Spinal cord (tissue), 10 donors: ENCODE results near the gene SAAL1. TPM values are rescaled to one million over a fixed set of nuclear protein-coding genes. Genes with fewer than 3 reads are reported as not detected.

Source experiments
- DNase-seq, 6 donors: peaks; one replicate each; pipeline versions ENCODE4 v3.0.0 to v3.0.0-alpha.2; 2013 to 2015; ENCODE audit warnings: low spot score in 6 of 6, low read depth in 4 of 6
- H3K27ac ChIP-seq: one replicate; pipeline ENCODE4 v1.5.1; 2013; ENCODE audit warnings: low read depth, low read length, control low read depth
- H3K27me3 ChIP-seq: one replicate; pipeline ENCODE4 v1.6.1; 2013; ENCODE audit warnings: low read length; ENCODE audit not compliant: control insufficient read depth, insufficient read depth
- H3K36me3 ChIP-seq: one replicate; pipeline ENCODE4 v1.6.1; 2013; ENCODE audit warnings: low read length; ENCODE audit not compliant: control insufficient read depth, insufficient read depth
- H3K4me1 ChIP-seq: one replicate; pipeline ENCODE4 v1.6.1; 2013; ENCODE audit warnings: low read length; ENCODE audit not compliant: control insufficient read depth, insufficient read depth
- H3K4me3 ChIP-seq: one replicate; pipeline ENCODE4 v1.5.1; 2013; ENCODE audit warnings: low read depth, low read length, control low read depth
- H3K9me3 ChIP-seq: one replicate; pipeline ENCODE4 v1.6.1; 2013; ENCODE audit warnings: low read length; ENCODE audit not compliant: control insufficient read depth, insufficient read depth
- WGBS: methylation state at CpG from one replicate; pipeline ENCODE4 v1.1.5; 2013; ENCODE audit warnings: missing lambda C conversion rate; ENCODE audit not compliant: insufficient coverage; 5-methylcytosine and 5-hydroxymethylcytosine counted together
- polyA plus RNA-seq, 2 donors: library from polyadenylated mRNA; unstranded; fragments of 120-200 nt; gene quantifications; one replicate each; pipeline ENCODE4 v1.2.1, GENCODE V29; 2013; ENCODE audit not compliant: insufficient read length in 2 of 2
- total RNA-seq, 2 donors: library from RNA; depleted of rRNA in 1 of 2; stranded (reverse); fragments of 120-200 nt in 1 of 2; fragments of >200 nt in 1 of 2; gene quantifications; one replicate each; pipeline versions ENCODE4 v1.2.3 to v1.2.4, GENCODE V29; 2013 to 2014
- donor health status: healthy.

SAAL1 gene
- total and polyA plus RNA-seq, 4 donors, result 16.6 to 30.5 (median 22.8) TPM

DNA sequence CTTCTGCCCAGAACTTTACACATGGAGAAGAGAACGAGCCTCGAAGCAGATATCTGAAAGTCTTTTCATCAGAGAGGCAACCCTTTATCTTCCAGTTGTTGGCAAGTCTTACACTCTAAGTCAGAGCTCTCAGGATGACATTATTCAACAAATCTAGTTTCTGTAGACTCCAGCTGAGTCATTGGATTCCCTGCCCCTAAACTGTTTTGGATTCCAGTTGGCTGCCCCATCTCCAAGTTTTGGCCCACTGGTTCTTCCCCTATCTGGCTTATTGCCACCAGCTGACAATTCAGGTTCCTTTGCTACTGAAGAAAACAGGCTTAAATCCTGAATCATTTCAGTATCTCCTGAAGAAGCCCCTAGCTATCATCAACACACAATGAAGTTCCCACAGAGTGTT is 14.2 kb downstream of the SAAL1 start:
- Histone ChIP-seq H3K27ac (no peak overlapping the region), H3K4me1 (no peaks in the 10 kb centered on the region), H3K36me3 (peaks cover 19% of the 10 kb centered on the region), H3K9me3 (no peaks in the 10 kb centered on the region), H3K27me3 (no peaks in the 10 kb centered on the region), H3K4me3 (no peak overlapping the region)
- WGBS, result 57% methylated on average over 2 of the region's 2 CpGs
- DNase-seq, result peak in 1 of 6 donors; percentile 37

DNA sequence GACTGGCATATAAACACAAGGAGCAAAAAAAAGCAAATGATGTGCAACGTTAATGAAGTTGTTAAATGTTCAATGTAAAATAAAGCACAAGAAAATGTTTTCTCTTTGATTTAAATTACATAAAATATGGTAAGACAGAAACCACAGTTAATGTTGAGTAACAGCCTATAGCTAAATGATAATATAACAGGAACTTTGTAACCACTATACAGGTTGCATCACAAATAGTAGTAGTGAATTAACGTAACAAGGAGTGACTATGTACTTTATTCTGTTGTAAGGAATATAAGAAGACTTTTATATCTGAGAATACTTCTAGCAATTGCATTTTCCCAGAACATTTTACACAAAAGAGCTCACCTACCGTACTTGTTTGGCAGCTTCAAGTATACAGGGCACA is 16.9 kb downstream of the SAAL1 start:
- H3K27ac ChIP-seq, result no peak overlapping the region
- H3K4me3 ChIP-seq, result no peak overlapping the region
- DNase-seq, result no peak
- no peaks in the 10 kb centered on the region for H3K27me3 ChIP-seq
- no peaks in the 10 kb centered on the region for H3K9me3 ChIP-seq
- peaks cover 16% of the 10 kb centered on the region for H3K36me3 ChIP-seq
- no peaks in the 10 kb centered on the region for H3K4me1 ChIP-seq
- WGBS, result 78% methylated on average over 1 of the region's 3 CpGs

DNA sequence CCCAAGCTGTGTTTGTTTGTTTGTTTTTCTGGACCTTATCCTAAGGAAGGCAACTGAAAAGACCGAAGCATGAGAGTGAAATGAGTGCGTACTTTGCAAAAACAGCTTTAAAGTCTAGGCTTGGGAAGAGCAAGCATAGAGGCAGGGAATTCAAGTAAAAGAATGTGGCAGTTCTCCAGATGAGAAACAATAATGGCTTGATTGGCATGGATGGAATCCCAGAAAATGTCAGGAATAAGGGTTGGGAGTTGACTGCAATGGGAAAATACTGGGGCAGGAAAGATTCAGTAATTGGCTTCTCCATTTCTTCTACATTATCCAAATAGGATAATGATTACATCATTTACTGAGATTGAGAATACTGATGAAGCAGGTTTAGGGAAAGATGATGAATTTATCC is 17.5 kb downstream of the SAAL1 start:
- DNase-seq, result peak in 1 of 6 donors; percentile 85
- no peak overlapping the region for H3K27ac ChIP-seq
- H3K4me3 ChIP-seq, result no peak overlapping the region
- no peaks in the 10 kb centered on the region for H3K27me3 ChIP-seq
- no peaks in the 10 kb centered on the region for H3K4me1 ChIP-seq
- H3K36me3 ChIP-seq, result peaks cover 18% of the 10 kb centered on the region
- 91% methylated on average over 2 of the region's 2 CpGs for WGBS
- H3K9me3 ChIP-seq, result no peaks in the 10 kb centered on the region

GRCh38 chr11:18081551-18081950 is 24.3 kb downstream of the SAAL1 start:
- no peaks in the 10 kb centered on the region for H3K4me1 ChIP-seq
- peak in 1 of 6 donors; percentile 8 for DNase-seq

DNA sequence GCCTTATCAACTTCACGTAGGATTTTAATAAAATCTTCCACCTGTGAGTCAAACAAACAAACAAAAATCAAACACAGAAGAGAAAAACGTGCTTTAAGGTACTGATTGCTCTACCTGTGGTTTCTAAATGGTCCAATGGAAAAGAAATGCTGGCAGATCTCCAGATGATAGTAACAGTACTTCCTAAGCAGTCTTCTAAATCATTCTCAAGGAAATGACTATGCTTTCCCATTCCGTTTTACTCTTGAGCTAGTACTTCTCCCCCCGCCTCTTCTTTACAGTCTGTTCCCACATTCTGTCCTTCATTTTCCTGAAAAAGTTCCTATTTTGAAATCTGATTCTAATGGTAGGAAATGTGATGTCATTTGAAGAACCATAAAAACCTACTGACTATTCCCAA is 25.4 kb downstream of the SAAL1 start:
- Histone ChIP-seq H3K27ac (no peak overlapping the region), H3K27me3 (no peaks in the 10 kb centered on the region), H3K4me1 (no peaks in the 10 kb centered on the region), H3K36me3 (peaks cover 26% of the 10 kb centered on the region), H3K4me3 (no peak overlapping the region), H3K9me3 (no peaks in the 10 kb centered on the region)
- WGBS, result no CpG with 5 or more reads among the region's 4 CpGs
- no peak for DNase-seq

More at GRCh38 chr11:18081551-18081950, 24.3 kb downstream of the SAAL1 start:
- no peaks in the 10 kb centered on the region for H3K27me3 ChIP-seq
- H3K27ac ChIP-seq, result no peak overlapping the region
- H3K4me3 ChIP-seq, result no peak overlapping the region
- H3K36me3 ChIP-seq, result peaks cover 30% of the 10 kb centered on the region
- WGBS, result 31% methylated on average over 2 of the region's 2 CpGs
- no peaks in the 10 kb centered on the region for H3K9me3 ChIP-seq

- Histone ChIP-seq H3K27ac (no peak overlapping the region), H3K36me3 (peaks cover 24% of the 10 kb centered on the region), H3K9me3 (no peaks in the 10 kb centered on the region), H3K4me3 (no peak overlapping the region), H3K27me3 (no peaks in the 10 kb centered on the region), H3K4me1 (no peaks in the 10 kb centered on the region)
- DNase-seq, result no peak
- no CpG with 5 or more reads among the region's 2 CpGs for WGBS
Observed at GRCh38 chr11:18078909-18079308, 27.0 kb downstream of the SAAL1 start.

DNA sequence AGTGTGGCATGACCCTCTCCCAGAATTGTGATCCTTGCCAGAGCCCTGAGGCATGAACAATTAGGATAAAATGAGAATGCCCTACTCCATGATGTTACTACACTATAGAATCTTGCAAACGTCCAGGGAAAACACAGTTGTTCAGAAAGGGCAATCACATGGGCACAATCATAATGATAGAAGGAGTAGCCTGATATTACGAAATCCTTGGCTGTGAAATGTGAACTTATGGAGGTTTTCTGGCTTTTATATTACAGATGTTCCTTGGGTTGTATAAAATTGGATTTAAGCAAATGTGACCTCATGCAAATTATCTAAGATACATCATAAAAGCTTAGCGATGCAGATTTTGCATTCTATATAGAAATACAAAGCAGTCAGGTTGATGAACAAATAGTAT is 30.4 kb downstream of the SAAL1 start:
- H3K9me3 ChIP-seq, result no peaks in the 10 kb centered on the region
- peaks cover 8% of the 10 kb centered on the region for H3K36me3 ChIP-seq
- no CpG with 5 or more reads among the region's 3 CpGs for WGBS
- H3K4me1 ChIP-seq, result no peaks in the 10 kb centered on the region
- no peaks in the 10 kb centered on the region for H3K27me3 ChIP-seq
- no peak overlapping the region for H3K27ac ChIP-seq
- H3K4me3 ChIP-seq, result no peak overlapping the region
- DNase-seq, result no peak

GRCh38 chr11:18071098-18071705 is 34.7 kb downstream of the SAAL1 start:
- no CpG with 5 or more reads among the region's 4 CpGs for WGBS
- Histone ChIP-seq H3K4me1 (no peaks in the 10 kb centered on the region), H3K9me3 (no peaks in the 10 kb centered on the region), H3K27me3 (no peaks in the 10 kb centered on the region), H3K36me3 (no peaks in the 10 kb centered on the region), H3K27ac (no peak overlapping the region), H3K4me3 (no peak overlapping the region)
- DNase-seq, result no peak

GRCh38 chr11:18067372-18067771 is 38.5 kb downstream of the SAAL1 start:
- WGBS, result no CpG with 5 or more reads among the region's 2 CpGs
- Histone ChIP-seq H3K4me1 (peaks cover 2% of the 10 kb centered on the region), H3K9me3 (no peaks in the 10 kb centered on the region), H3K4me3 (no peak overlapping the region), H3K36me3 (no peaks in the 10 kb centered on the region), H3K27ac (no peak overlapping the region), H3K27me3 (no peaks in the 10 kb centered on the region)
- DNase-seq, result no peak

GRCh38 chr11:18066626-18067025 is 39.3 kb downstream of the SAAL1 start:
- H3K4me3 ChIP-seq, result no peak overlapping the region
- WGBS, result no CpG with 5 or more reads among the region's 2 CpGs
- no peaks in the 10 kb centered on the region for H3K36me3 ChIP-seq
- no peaks in the 10 kb centered on the region for H3K27me3 ChIP-seq
- DNase-seq, result no peak
- H3K27ac ChIP-seq, result no peak overlapping the region
- H3K4me1 ChIP-seq, result peaks cover 2% of the 10 kb centered on the region
- no peaks in the 10 kb centered on the region for H3K9me3 ChIP-seq
